Mesendoderm (in vitro differentiated cells): Measurements from ENCODE around the gene SLC39A11.

Source experiments
- DNase-seq: peaks from one replicate; pipeline ENCODE4 v3.0.0; 2013
- H2AK5ac ChIP-seq: 2 replicates; pipeline ENCODE4 v1.6.1; 2013; ENCODE audit warnings: low read length, inconsistent platforms
- H2BK120ac ChIP-seq: 2 replicates; pipeline ENCODE4 v1.6.1; 2013; ENCODE audit warnings: low read depth, mild to moderate bottlenecking, low read length, moderate library complexity, mixed read lengths
- H2BK15ac ChIP-seq: replicated peaks from 2 replicates; pipeline ENCODE4 v1.6.1; 2013; ENCODE audit warnings: low read depth, mild to moderate bottlenecking, moderate library complexity
- H2BK5ac ChIP-seq: 2 replicates; pipeline ENCODE4 v1.6.1; 2013; ENCODE audit warnings: low read length, inconsistent platforms
- H3K18ac ChIP-seq: 2 replicates; pipeline ENCODE4 v1.6.1; 2013; ENCODE audit warnings: mild to moderate bottlenecking, low read length, mixed read lengths
- H3K23ac ChIP-seq: one replicate; pipeline ENCODE4 v1.6.1; 2013; ENCODE audit warnings: low read length
- H3K27ac ChIP-seq: 2 replicates; pipeline ENCODE4 v1.5.1; 2013; ENCODE audit warnings: low read depth, mild to moderate bottlenecking, inconsistent platforms, low read length, moderate library complexity
- H3K27me3 ChIP-seq: 2 replicates; pipeline ENCODE4 v1.6.1; 2013; ENCODE audit warnings: low read length, control low read depth, mild to moderate bottlenecking, inconsistent platforms; ENCODE audit not compliant: insufficient read depth, poor library complexity
- H3K36me3 ChIP-seq: 2 replicates; pipeline ENCODE4 v1.6.1; 2013; ENCODE audit warnings: low read length, inconsistent platforms; ENCODE audit not compliant: control insufficient read depth, insufficient read depth
- H3K4ac ChIP-seq: one replicate; pipeline ENCODE4 v1.6.1; 2013; ENCODE audit warnings: low read depth, mild to moderate bottlenecking, low read length, moderate library complexity
- H3K4me1 ChIP-seq: 2 replicates; pipeline ENCODE4 v1.6.1; 2013; ENCODE audit warnings: low read depth, low read length, inconsistent platforms; ENCODE audit not compliant: control insufficient read depth
- H3K4me2 ChIP-seq: 2 replicates; pipeline ENCODE4 v1.6.1; 2013; ENCODE audit warnings: low read length
- H3K4me3 ChIP-seq: 2 replicates; pipeline ENCODE4 v1.5.1; 2013; ENCODE audit warnings: mild to moderate bottlenecking, low read length
- H3K56ac ChIP-seq: one replicate; pipeline ENCODE4 v1.6.1; 2013; ENCODE audit warnings: low read length
- H3K79me1 ChIP-seq: 2 replicates; pipeline ENCODE4 v1.6.1; 2013; ENCODE audit warnings: low read length, inconsistent platforms
- H3K79me2 ChIP-seq: 2 replicates; pipeline ENCODE4 v1.6.1; 2013; ENCODE audit warnings: mild to moderate bottlenecking, low read length; ENCODE audit not compliant: control insufficient read depth, insufficient read depth
- H3K9ac ChIP-seq: 2 replicates; pipeline ENCODE4 v1.6.1; 2013; ENCODE audit warnings: low read length, inconsistent platforms
- H4K5ac ChIP-seq: one replicate; pipeline ENCODE4 v1.6.1; 2013; ENCODE audit warnings: low read length
- H4K8ac ChIP-seq: one replicate; pipeline ENCODE4 v1.6.1; 2013; ENCODE audit warnings: low read depth, mild to moderate bottlenecking, control low read depth, low read length, moderate library complexity
- whole genome bisulfite sequencing: extraction: QIAGEN DNeasy Blood & Tissue Kit; methylation state at CpG from one replicate; pipeline ENCODE4 v1.1.7; 2013; ENCODE audit warnings: low lambda C conversion rate, missing lambda C conversion rate; ENCODE audit not compliant: insufficient coverage; ENCODE audit errors: extremely low coverage; 5-methylcytosine and 5-hydroxymethylcytosine counted together

The SLC39A11 gene

GRCh38 chr17:72975509-72975908 lies 117.0 kb downstream of the SLC39A11 start:
- no peak overlapping the region for H3K23ac ChIP-seq
- H2BK15ac ChIP-seq = no peak overlapping the region
- WGBS = no CpG with 5 or more reads among the region's 2 CpGs
- H3K9ac ChIP-seq = no peak overlapping the region
- no peaks in the 10 kb centered on the region for H3K4me1 ChIP-seq
- H3K36me3 ChIP-seq = no peaks in the 10 kb centered on the region
- no peak overlapping the region for H4K8ac ChIP-seq
- no peak overlapping the region for H3K4me3 ChIP-seq
- no peaks in the 10 kb centered on the region for H3K27me3 ChIP-seq
- no peak overlapping the region for H2BK120ac ChIP-seq
- H2AK5ac ChIP-seq = no peak overlapping the region
- H3K79me2 ChIP-seq = no peaks in the 10 kb centered on the region
- no peak overlapping the region for H2BK5ac ChIP-seq
- no peak overlapping the region for H3K56ac ChIP-seq
- H4K5ac ChIP-seq = no peak overlapping the region
- no peak overlapping the region for H3K4me2 ChIP-seq
- H3K18ac ChIP-seq = no peak overlapping the region
- no peaks in the 10 kb centered on the region for H3K79me1 ChIP-seq
- H3K27ac ChIP-seq = no peak overlapping the region
- no peak for DNase-seq
- H3K4ac ChIP-seq = no peak overlapping the region

GRCh38 chr17:72974605-72975232 lies 117.8 kb downstream of the SLC39A11 start:
- Histone ChIP-seq H3K27ac (no peak overlapping the region), H4K5ac (no peak overlapping the region), H3K9ac (no peak overlapping the region), H3K79me2 (no peaks in the 10 kb centered on the region), H2BK5ac (no peak overlapping the region), H3K36me3 (no peaks in the 10 kb centered on the region), H3K18ac (no peak overlapping the region), H3K23ac (no peak overlapping the region), H3K4me1 (no peaks in the 10 kb centered on the region), H3K79me1 (no peaks in the 10 kb centered on the region), H2BK120ac (no peak overlapping the region), H3K56ac (no peak overlapping the region), H3K4me2 (no peak overlapping the region), H3K4ac (no peak overlapping the region), H3K4me3 (no peak overlapping the region), H3K27me3 (no peaks in the 10 kb centered on the region), H2AK5ac (no peak overlapping the region), H4K8ac (no peak overlapping the region), H2BK15ac (no peak overlapping the region)
- no peak for DNase-seq
- no CpG with 5 or more reads among the region's 4 CpGs for WGBS

GRCh38 chr17:72972263-72972951 lies 120.1 kb downstream of the SLC39A11 start:
- no peaks in the 10 kb centered on the region for H3K27me3 ChIP-seq
- no peak overlapping the region for H4K8ac ChIP-seq
- H3K4me3 ChIP-seq = no peak overlapping the region
- H3K79me1 ChIP-seq = no peaks in the 10 kb centered on the region
- H3K9ac ChIP-seq = no peak overlapping the region
- H3K36me3 ChIP-seq = no peaks in the 10 kb centered on the region
- H2AK5ac ChIP-seq = no peak overlapping the region
- no peak overlapping the region for H2BK5ac ChIP-seq
- no peak overlapping the region for H2BK15ac ChIP-seq
- no peak overlapping the region for H3K27ac ChIP-seq
- H3K56ac ChIP-seq = no peak overlapping the region
- no CpG with 5 or more reads among the region's 9 CpGs for WGBS
- H2BK120ac ChIP-seq = no peak overlapping the region
- no peak overlapping the region for H3K4me2 ChIP-seq
- H3K4ac ChIP-seq = no peak overlapping the region
- H3K18ac ChIP-seq = no peak overlapping the region
- no peak for DNase-seq
- H3K4me1 ChIP-seq = no peaks in the 10 kb centered on the region
- H4K5ac ChIP-seq = no peak overlapping the region
- no peaks in the 10 kb centered on the region for H3K79me2 ChIP-seq
- no peak overlapping the region for H3K23ac ChIP-seq

- no peak overlapping the region for H4K8ac ChIP-seq
- no peaks in the 10 kb centered on the region for H3K79me2 ChIP-seq
- H2AK5ac ChIP-seq = no peak overlapping the region
- H2BK5ac ChIP-seq = no peak overlapping the region
- no peak overlapping the region for H3K4ac ChIP-seq
- no peak overlapping the region for H3K9ac ChIP-seq
- no peaks in the 10 kb centered on the region for H3K36me3 ChIP-seq
- WGBS = no CpG with 5 or more reads among the region's 11 CpGs
- no peaks in the 10 kb centered on the region for H3K4me1 ChIP-seq
- no peak overlapping the region for H3K4me2 ChIP-seq
- H3K23ac ChIP-seq = no peak overlapping the region
- no peak overlapping the region for H3K27ac ChIP-seq
- no peaks in the 10 kb centered on the region for H3K27me3 ChIP-seq
- no peaks in the 10 kb centered on the region for H3K79me1 ChIP-seq
- DNase-seq = no peak
- H3K4me3 ChIP-seq = no peak overlapping the region
- H4K5ac ChIP-seq = no peak overlapping the region
- no peak overlapping the region for H3K56ac ChIP-seq
- no peak overlapping the region for H2BK15ac ChIP-seq
- H2BK120ac ChIP-seq = no peak overlapping the region
- no peak overlapping the region for H3K18ac ChIP-seq
Measured at GRCh38 chr17:72971226-72971880, 121.1 kb downstream of the SLC39A11 start.

- Histone ChIP-seq H3K18ac (no peak overlapping the region), H2BK15ac (no peak overlapping the region), H3K23ac (no peak overlapping the region), H3K79me1 (no peaks in the 10 kb centered on the region), H3K27me3 (no peaks in the 10 kb centered on the region), H2AK5ac (no peak overlapping the region), H2BK120ac (no peak overlapping the region), H3K27ac (no peak overlapping the region), H4K8ac (no peak overlapping the region), H3K36me3 (no peaks in the 10 kb centered on the region), H3K4ac (no peak overlapping the region), H3K4me1 (no peaks in the 10 kb centered on the region), H3K56ac (peak overlapping the region; percentile 59), H4K5ac (no peak overlapping the region), H3K4me2 (no peak overlapping the region), H3K79me2 (no peaks in the 10 kb centered on the region), H2BK5ac (no peak overlapping the region), H3K4me3 (no peak overlapping the region), H3K9ac (no peak overlapping the region)
- WGBS = no CpG with 5 or more reads among the region's 10 CpGs
- no peak for DNase-seq
Measured at GRCh38 chr17:72970797-72971196, 121.7 kb downstream of the SLC39A11 start.
